H9 (cell line): ENCODE data around the gene NEAT1. TPM values are rescaled to one million over a fixed set of nuclear protein-coding genes. Genes with fewer than 3 reads are reported as not detected.

Source experiments
- DNase-seq: peaks from one replicate; pipeline ENCODE4 v3.0.0-alpha.2; 2017
- H2AFZ ChIP-seq: one replicate; pipeline ENCODE4 v1.6.1; 2013; ENCODE audit warnings: mild to moderate bottlenecking, low read length, control low read depth, moderate library complexity
- H2AK5ac ChIP-seq: 2 replicates; pipeline ENCODE4 v1.6.1; 2013; ENCODE audit warnings: low read length, control low read depth, mixed read lengths; ENCODE audit not compliant: insufficient read length
- H2BK120ac ChIP-seq: one replicate; pipeline ENCODE4 v1.6.1; 2013; ENCODE audit warnings: low read depth, mild to moderate bottlenecking, low read length, control low read depth, inconsistent platforms; ENCODE audit not compliant: poor library complexity, severe bottlenecking
- H2BK12ac ChIP-seq: 2 replicates; pipeline ENCODE4 v1.6.1; 2013; ENCODE audit warnings: low read length, control low read depth, mixed read lengths, low read depth; ENCODE audit not compliant: insufficient read length
- H2BK15ac ChIP-seq: 2 replicates; pipeline ENCODE4 v1.6.1; 2013; ENCODE audit warnings: low read depth, low read length, control low read depth
- H2BK20ac ChIP-seq: one replicate; pipeline ENCODE4 v1.6.1; 2013; ENCODE audit warnings: low read depth, mild to moderate bottlenecking, low read length, control low read depth, inconsistent platforms; ENCODE audit not compliant: poor library complexity, severe bottlenecking
- H2BK5ac ChIP-seq: 2 replicates; pipeline ENCODE4 v1.6.1; 2013; ENCODE audit warnings: low read length, control low read depth, mixed read lengths; ENCODE audit not compliant: insufficient read length
- H3K14ac ChIP-seq: 2 replicates; pipeline ENCODE4 v1.6.1; 2013; ENCODE audit warnings: low read length, control low read depth; ENCODE audit not compliant: insufficient read depth
- H3K18ac ChIP-seq: 2 replicates; pipeline ENCODE4 v1.6.1; 2013; ENCODE audit warnings: low read depth, mild to moderate bottlenecking, mixed read lengths, low read length, control low read depth; ENCODE audit not compliant: insufficient read length
- H3K23ac ChIP-seq: 2 replicates; pipeline ENCODE4 v1.6.1; 2013; ENCODE audit warnings: low read length, control low read depth, mixed read lengths, low read depth; ENCODE audit not compliant: insufficient read length
- H3K23me2 ChIP-seq: 2 replicates; pipeline ENCODE4 v1.6.1; 2013; ENCODE audit warnings: low read depth, mild to moderate bottlenecking, mixed read lengths, low read length, control low read depth; ENCODE audit not compliant: insufficient read length, poor library complexity, severe bottlenecking
- H3K27ac ChIP-seq: 2 replicates; pipeline ENCODE4 v1.5.1; 2013; ENCODE audit warnings: low read length, control low read depth, mixed read lengths, low read depth; ENCODE audit not compliant: insufficient read length
- H3K27me3 ChIP-seq: 2 replicates; pipeline ENCODE4 v1.6.1; 2013; ENCODE audit warnings: low read length, control low read depth, inconsistent platforms; ENCODE audit not compliant: insufficient read depth
- H3K4ac ChIP-seq: 2 replicates; pipeline ENCODE4 v1.6.1; 2013; ENCODE audit warnings: low read depth, mild to moderate bottlenecking, control low read depth, inconsistent platforms, low read length, moderate library complexity
- H3K4me1 ChIP-seq: 2 replicates; pipeline ENCODE4 v1.6.1; 2013; ENCODE audit warnings: low read length, control low read depth, inconsistent platforms; ENCODE audit not compliant: insufficient read depth
- H3K4me2 ChIP-seq: 2 replicates; pipeline ENCODE4 v1.6.1; 2013; ENCODE audit warnings: low read length, control low read depth, mixed read lengths; ENCODE audit not compliant: insufficient read length, insufficient read depth
- H3K56ac ChIP-seq: 2 replicates; pipeline ENCODE4 v1.6.1; 2013; ENCODE audit warnings: low read depth, mild to moderate bottlenecking, mixed read lengths, low read length, control low read depth; ENCODE audit not compliant: insufficient read length
- H3K79me1 ChIP-seq: 2 replicates; pipeline ENCODE4 v1.6.1; 2013; ENCODE audit warnings: low read depth, mild to moderate bottlenecking, moderate library complexity, low read length, control low read depth, inconsistent platforms; ENCODE audit not compliant: insufficient read depth, poor library complexity, severe bottlenecking
- H3K79me2 ChIP-seq: 2 replicates; pipeline ENCODE4 v1.6.1; 2013; ENCODE audit warnings: low read length, control low read depth, inconsistent platforms; ENCODE audit not compliant: insufficient read depth
- H3K9ac ChIP-seq: 2 replicates; pipeline ENCODE4 v1.6.1; 2013; ENCODE audit warnings: low read length, control low read depth, mixed read lengths; ENCODE audit not compliant: insufficient read length; ENCODE audit errors: extremely low read depth
- H3K9me3 ChIP-seq: one replicate; pipeline ENCODE4 v1.6.1; 2013; ENCODE audit warnings: low read depth, low read length, inconsistent platforms; ENCODE audit not compliant: control insufficient read depth
- H3T11ph ChIP-seq: one replicate; pipeline ENCODE4 v1.6.1; 2013; ENCODE audit warnings: mild to moderate bottlenecking, low read length, control low read depth, inconsistent platforms
- H4K20me1 ChIP-seq: one replicate; pipeline ENCODE4 v1.6.1; 2013; ENCODE audit not compliant: control insufficient read depth, insufficient read length, insufficient read depth
- H4K5ac ChIP-seq: 2 replicates; pipeline ENCODE4 v1.6.1; 2013; ENCODE audit warnings: low read depth, mild to moderate bottlenecking, mixed read lengths, low read length, control low read depth; ENCODE audit not compliant: insufficient read length
- H4K8ac ChIP-seq: replicated peaks from 2 replicates; pipeline ENCODE4 v1.6.1; 2013; ENCODE audit warnings: low read length, control low read depth, mixed read lengths, low read depth; ENCODE audit not compliant: insufficient read length
- H4K91ac ChIP-seq: 2 replicates; pipeline ENCODE4 v1.6.1; 2013; ENCODE audit warnings: low read depth, mild to moderate bottlenecking, moderate library complexity, mixed read lengths, low read length, control low read depth; ENCODE audit not compliant: insufficient read length
- H3K27ac Mint-ChIP-seq, 3 experiments: 2 replicates in 2 of 3; 3 replicates in 1 of 3; pipeline ENCODE4 v1.8.0; 2020 to 2021; ENCODE audit warnings: mixed read lengths in 3 of 3, mild to moderate bottlenecking in 1 of 3, moderate library complexity in 1 of 3
- H3K27me3 Mint-ChIP-seq: 2 replicates; pipeline ENCODE4 v1.8.0; 2021; ENCODE audit warnings: low read depth, mild to moderate bottlenecking, moderate library complexity, mixed read lengths
- H3K36me3 Mint-ChIP-seq, 3 experiments: 2 replicates in 2 of 3; 3 replicates in 1 of 3; pipeline ENCODE4 v1.8.0; 2020 to 2021; ENCODE audit warnings: low read depth in 3 of 3, mixed read lengths in 3 of 3; ENCODE audit not compliant: insufficient read depth in 1 of 3
- H3K4me1 Mint-ChIP-seq, 2 experiments: 2 replicates each; pipeline ENCODE4 v1.8.0; 2020; ENCODE audit warnings: mixed read lengths in 2 of 2
- H3K4me3 Mint-ChIP-seq, 2 experiments: 2 replicates in 1 of 2; 3 replicates in 1 of 2; pipeline ENCODE4 v1.8.0; 2020 to 2021; ENCODE audit warnings: mild to moderate bottlenecking in 2 of 2, mixed read lengths in 2 of 2, moderate library complexity in 1 of 2
- H3K9me3 Mint-ChIP-seq, 2 experiments: 2 replicates in 1 of 2; 3 replicates in 1 of 2; pipeline ENCODE4 v1.8.0; 2020; ENCODE audit warnings: mild to moderate bottlenecking in 2 of 2, mixed read lengths in 2 of 2, moderate library complexity in 1 of 2
- CTCF ChIP-seq: fragments of 200-600 bp; sonication (generic); conservative IDR thresholded peaks from 3 replicates; pipeline ENCODE4 v1.8.0; 2021; ENCODE audit warnings: antibody characterized with exemption, mild to moderate bottlenecking
- WGBS: extraction: QIAGEN DNeasy Blood & Tissue Kit; methylation state at CpG from one replicate; pipeline ENCODE4 v1.1.7; 2013; ENCODE audit warnings: missing lambda C conversion rate, low lambda C conversion rate, mixed read lengths; ENCODE audit not compliant: insufficient read length; ENCODE audit errors: extremely low coverage; 5-methylcytosine and 5-hydroxymethylcytosine counted together
- total RNA-seq: library from RNA; stranded (reverse); gene quantifications from 2 replicates; pipeline ENCODE4 v1.2.1, GENCODE V29; 2021

Gene NEAT1
- total RNA-seq, 1 experiment from 2014 or later, result 12.7 TPM

DNA sequence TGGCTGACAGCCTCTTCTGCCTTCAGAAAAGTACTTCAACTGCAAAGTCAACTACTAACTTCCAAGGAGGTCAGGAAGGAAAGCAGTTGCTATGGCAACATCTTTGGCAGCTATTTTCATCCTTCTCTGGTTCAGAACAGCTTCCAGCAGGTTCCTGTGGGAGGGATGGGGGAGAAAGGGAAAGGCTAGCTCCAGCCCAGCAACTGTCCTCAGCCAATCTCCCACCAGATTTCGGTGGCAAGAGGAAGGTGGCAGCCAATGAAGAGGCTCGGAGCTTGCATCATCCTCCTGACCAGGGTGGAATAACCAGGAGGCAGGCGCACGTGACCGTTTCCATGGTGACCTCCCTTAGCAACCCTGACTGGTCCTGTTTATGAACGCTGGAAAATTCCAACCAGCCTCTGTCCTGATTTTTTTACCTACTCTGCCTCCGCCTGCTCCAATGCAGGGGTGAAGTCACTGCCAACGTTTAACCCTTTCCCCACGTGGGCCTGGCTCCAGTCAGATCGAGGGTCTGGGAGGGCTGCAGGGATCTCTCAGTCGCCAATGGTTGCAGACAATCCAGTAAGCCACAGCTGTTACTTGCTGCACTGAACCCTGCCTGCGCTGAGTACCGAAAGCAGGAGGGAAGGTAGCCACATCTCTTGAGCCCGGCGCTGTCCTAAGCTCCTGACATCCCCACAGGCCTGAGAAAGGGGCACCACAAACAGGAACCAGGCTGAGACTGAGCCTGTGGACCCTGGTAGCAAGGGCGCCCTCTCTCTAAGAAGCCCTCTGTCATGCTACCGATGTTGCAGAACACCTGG lies 65.1 kb downstream of the NEAT1 start:
- Mint-ChIP-seq H3K9me3 (no peaks in the 10 kb centered on the region; a peak in 1 of 5 replicates), H3K4me1 (peaks cover 75 to 79% of the 10 kb centered on the region in 2 experiments), H3K27me3 (peaks cover 6% of the 10 kb centered on the region), H3K27ac (peak overlapping the region; percentile 100), H3K36me3 (no peaks in the 10 kb centered on the region; a peak in 1 of 7 replicates), H3K4me3 (peak overlapping the region; percentile 57 to 78)
- DNase-seq, result peak; percentile 100
- TF ChIP-seq CTCF, result no peak
- H2BK15ac ChIP-seq, result no peak overlapping the region; the same call in 1 of the 2 replicates
- H3K79me2 ChIP-seq, result no peaks in the 10 kb centered on the region
- H3K4ac ChIP-seq, result peak overlapping the region; percentile 52
- peak overlapping the region; percentile 37 for H3T11ph ChIP-seq
- peak overlapping the region; percentile 55 for H3K9ac ChIP-seq
- H4K20me1 ChIP-seq, result no peaks in the 10 kb centered on the region
- peak overlapping the region; percentile 98 for H3K14ac ChIP-seq
- H2AFZ ChIP-seq, result no peak overlapping the region
- peak overlapping the region; percentile 52 for H3K4me2 ChIP-seq
- no peak overlapping the region for H3K23ac ChIP-seq
- H4K5ac ChIP-seq, result peak overlapping the region; percentile 37
- H2BK120ac ChIP-seq, result peak overlapping the region; percentile 27
- WGBS, result no CpG with 5 or more reads among the region's 17 CpGs
- H3K27ac ChIP-seq, result peak overlapping the region; percentile 95
- peak overlapping the region; percentile 35 for H2BK12ac ChIP-seq
- peaks cover 13% of the 10 kb centered on the region for H3K23me2 ChIP-seq
- peak overlapping the region; percentile 96 for H4K91ac ChIP-seq
- no peak overlapping the region for H2BK20ac ChIP-seq
- no peaks in the 10 kb centered on the region for H3K27me3 ChIP-seq
- H3K79me1 ChIP-seq, result no peaks in the 10 kb centered on the region
- peak overlapping the region; percentile 96 for H3K18ac ChIP-seq
- peak overlapping the region; percentile 74 for H4K8ac ChIP-seq
- H3K9me3 ChIP-seq, result no peaks in the 10 kb centered on the region
- H3K56ac ChIP-seq, result peak overlapping the region; percentile 28
- peaks cover 32% of the 10 kb centered on the region for H3K4me1 ChIP-seq
- H2BK5ac ChIP-seq, result peak overlapping the region; percentile 87
- H2AK5ac ChIP-seq, result peak overlapping the region; percentile 33
